ENCODE data around the gene RAB6B. TPM values are rescaled to one million over a fixed set of nuclear protein-coding genes. Genes with fewer than 3 reads are reported as not detected.
A peak's percentile ranks its signal among the peaks of the same experiment; 100 is the strongest.

RAB6B gene
- total RNA-seq, 2 donors from 2014 or later, result 2.6 to 7.2 TPM

- H3K27ac Mint-ChIP-seq, result no peak overlapping the region
- H3K9me3 Mint-ChIP-seq, result no peaks in the 10 kb centered on the region
- H3K36me3 Mint-ChIP-seq (ENCODE audit: insufficient read depth in 2 of 2), result no peaks in the 10 kb centered on the region
- ATAC-seq (replicated peaks in 1 of 2) (no peak), DNase-seq (no peak)
- no peak overlapping the region for H3K4me3 Mint-ChIP-seq
- no peaks in the 10 kb centered on the region for H3K4me1 Mint-ChIP-seq (ENCODE audit: low read depth)
- peaks cover 10% of the 10 kb centered on the region for H3K27me3 Mint-ChIP-seq (ENCODE audit: low read depth)
Measured at GRCh38 chr3:133935843-133936769, 40.4 kb upstream of the RAB6B start.

- no peak for ATAC-seq (replicated peaks in 1 of 2)
- no peaks in the 10 kb centered on the region for H3K4me1 Mint-ChIP-seq (ENCODE audit: low read depth)
- H3K27me3 Mint-ChIP-seq (ENCODE audit: low read depth), result peaks cover 5% of the 10 kb centered on the region
- no peaks in the 10 kb centered on the region for H3K9me3 Mint-ChIP-seq
- H3K27ac Mint-ChIP-seq, result no peak overlapping the region
- DNase-seq, result no peak
- H3K4me3 Mint-ChIP-seq, result no peak overlapping the region
- H3K36me3 Mint-ChIP-seq (ENCODE audit: insufficient read depth in 2 of 2), result no peaks in the 10 kb centered on the region
Measured at GRCh38 chr3:133934996-133935842, 39.5 kb upstream of the RAB6B start.

- ATAC-seq (replicated peaks in 1 of 2) (no peak), DNase-seq (no peak)
- Mint-ChIP-seq H3K27ac (no peak overlapping the region), H3K4me3 (no peak overlapping the region), H3K4me1 (ENCODE audit: low read depth) (no peaks in the 10 kb centered on the region), H3K36me3 (ENCODE audit: insufficient read depth in 2 of 2) (no peaks in the 10 kb centered on the region), H3K9me3 (no peaks in the 10 kb centered on the region), H3K27me3 (ENCODE audit: low read depth) (peaks cover 7% of the 10 kb centered on the region)
Measured at GRCh38 chr3:133934073-133934970, 38.6 kb upstream of the RAB6B start.

DNA sequence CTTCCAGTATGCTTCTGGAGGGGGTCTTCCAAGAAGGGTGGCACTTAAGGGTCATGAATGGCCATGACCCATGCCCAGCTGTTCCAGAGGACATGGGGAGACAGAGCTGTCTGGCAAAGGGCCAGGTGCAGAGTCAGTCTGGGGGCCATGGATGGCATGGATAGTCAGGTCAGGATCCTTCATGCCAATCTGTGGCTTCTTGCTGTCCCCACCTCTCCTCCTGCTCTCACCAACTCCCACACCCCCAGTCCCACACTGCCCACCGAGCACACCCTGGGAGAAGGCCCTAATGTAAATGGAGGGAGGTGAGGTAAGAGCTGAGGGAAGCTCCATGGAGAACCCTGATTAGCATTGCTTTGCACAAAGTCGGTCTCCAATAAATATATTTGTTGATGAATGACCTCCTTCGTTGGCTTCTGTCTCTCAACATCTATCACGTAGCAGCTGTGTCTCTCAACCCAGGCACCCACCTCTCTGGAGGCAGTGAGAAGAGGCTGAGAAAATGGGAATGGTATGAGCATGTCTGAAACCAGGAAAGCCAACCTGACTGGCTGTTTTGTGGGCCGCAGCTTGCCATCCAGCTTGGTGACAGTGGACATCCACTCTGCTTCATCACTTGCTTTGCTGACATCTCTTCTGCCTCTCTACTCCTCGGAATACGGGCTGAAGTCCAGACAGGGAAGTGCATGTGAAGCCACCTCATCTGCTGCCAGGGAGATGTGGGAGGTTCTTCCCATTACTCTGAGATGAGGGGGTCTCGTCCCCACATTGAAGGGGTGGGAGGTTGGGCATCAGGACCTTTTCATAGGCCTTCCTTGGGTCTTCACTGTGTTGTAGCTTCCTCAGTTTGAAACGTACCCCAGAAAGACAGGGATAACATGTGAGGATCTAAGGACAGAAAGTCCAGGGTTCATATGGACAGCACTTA lies 37.7 kb upstream of the RAB6B start:
- Mint-ChIP-seq H3K36me3 (ENCODE audit: insufficient read depth in 2 of 2) (no peaks in the 10 kb centered on the region), H3K9me3 (no peaks in the 10 kb centered on the region), H3K4me1 (ENCODE audit: low read depth) (no peaks in the 10 kb centered on the region), H3K27ac (no peak overlapping the region), H3K27me3 (ENCODE audit: low read depth) (peaks cover 12% of the 10 kb centered on the region), H3K4me3 (no peak overlapping the region)
- DNase-seq, result no peak
- ATAC-seq (replicated peaks in 1 of 2), result no peak

GRCh38 chr3:133932009-133932408 lies 36.3 kb upstream of the RAB6B start:
- peaks cover 7% of the 10 kb centered on the region for H3K4me1 Mint-ChIP-seq (ENCODE audit: low read depth)
- no peaks in the 10 kb centered on the region for H3K9me3 Mint-ChIP-seq
- H3K27ac Mint-ChIP-seq, result no peak overlapping the region
- H3K4me3 Mint-ChIP-seq, result no peak overlapping the region
- no peaks in the 10 kb centered on the region for H3K36me3 Mint-ChIP-seq (ENCODE audit: insufficient read depth in 2 of 2)
- H3K27me3 Mint-ChIP-seq (ENCODE audit: low read depth), result peaks cover 8% of the 10 kb centered on the region
- ATAC-seq (replicated peaks in 1 of 2) (no peak), DNase-seq (no peak)

- Mint-ChIP-seq H3K27ac (no peak overlapping the region), H3K4me3 (no peak overlapping the region), H3K9me3 (no peaks in the 10 kb centered on the region), H3K4me1 (ENCODE audit: low read depth) (peaks cover 7% of the 10 kb centered on the region), H3K36me3 (ENCODE audit: insufficient read depth in 2 of 2) (no peaks in the 10 kb centered on the region), H3K27me3 (ENCODE audit: low read depth) (peaks cover 8% of the 10 kb centered on the region)
- DNase-seq (no peak), ATAC-seq (replicated peaks in 1 of 2) (no peak)
Measured at GRCh38 chr3:133931084-133931483, 35.4 kb upstream of the RAB6B start.

DNA sequence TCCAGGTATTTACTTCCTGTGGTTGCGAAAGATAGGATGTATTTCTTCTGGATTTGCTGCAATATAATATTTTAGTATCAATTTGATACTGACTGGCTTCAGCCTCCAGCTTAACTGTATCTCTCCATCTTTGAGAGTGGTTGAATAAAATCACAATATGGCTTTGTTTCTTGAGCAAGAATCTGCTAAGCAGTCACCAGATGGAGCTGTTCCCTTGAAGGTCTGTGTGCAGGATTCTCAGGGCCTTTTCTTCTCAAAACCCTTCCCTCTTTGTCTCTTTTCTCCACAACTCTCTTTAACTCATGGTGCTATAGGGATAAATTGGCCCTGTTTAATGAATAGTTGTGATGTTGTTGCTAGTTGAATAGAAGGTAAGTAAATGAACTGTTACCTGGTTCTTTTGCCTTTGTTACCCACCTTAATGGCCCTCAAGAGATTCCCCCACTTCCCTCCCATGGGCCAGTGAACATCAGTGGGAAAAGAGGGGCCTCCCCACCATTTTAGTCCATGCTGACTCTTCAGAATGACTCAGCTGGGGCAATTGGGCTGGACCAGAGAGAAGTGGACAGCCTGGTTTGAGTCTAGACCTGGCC lies 34.8 kb upstream of the RAB6B start:
- Mint-ChIP-seq H3K36me3 (ENCODE audit: insufficient read depth in 2 of 2) (no peaks in the 10 kb centered on the region), H3K4me1 (ENCODE audit: low read depth) (peaks cover 7% of the 10 kb centered on the region), H3K9me3 (no peaks in the 10 kb centered on the region), H3K27me3 (ENCODE audit: low read depth) (peaks cover 8% of the 10 kb centered on the region), H3K27ac (no peak overlapping the region), H3K4me3 (no peak overlapping the region)
- DNase-seq (no peak), ATAC-seq (replicated peaks in 1 of 2) (no peak)

DNA sequence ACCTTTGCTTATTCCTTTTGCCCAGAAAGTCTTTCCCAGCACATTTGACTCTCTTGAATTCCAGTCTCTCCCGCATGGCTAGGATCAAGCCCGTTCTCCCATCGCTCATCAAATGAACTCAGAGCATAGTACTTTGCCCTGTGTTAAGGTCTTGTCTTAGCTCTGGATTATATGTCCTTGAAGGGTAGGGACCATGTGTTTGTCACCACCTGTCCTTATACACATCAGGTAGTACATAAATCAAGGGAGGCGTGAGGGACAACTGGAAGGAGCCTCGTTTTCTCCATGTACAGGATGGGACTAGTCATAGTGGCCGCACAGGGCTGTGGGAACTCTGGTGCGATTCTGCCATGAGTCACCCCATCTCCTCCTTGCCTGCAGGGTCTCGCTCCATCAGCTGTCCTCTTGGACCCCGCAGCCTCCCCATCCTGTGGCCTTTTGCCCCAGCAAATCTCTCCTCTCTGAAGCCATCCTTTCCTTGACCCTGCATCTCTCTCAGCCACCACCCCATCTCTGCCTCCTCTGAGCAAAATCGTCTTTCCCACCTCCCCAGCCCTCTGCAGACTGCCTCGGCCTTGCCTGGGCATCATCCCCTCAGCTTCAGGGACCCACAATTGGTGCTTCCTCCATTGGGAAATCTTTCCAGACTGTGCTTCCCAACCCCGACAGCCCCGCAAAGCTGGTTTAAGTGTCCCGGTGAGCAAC lies 33.4 kb upstream of the RAB6B start:
- peaks cover 8% of the 10 kb centered on the region for H3K27me3 Mint-ChIP-seq (ENCODE audit: low read depth)
- H3K27ac Mint-ChIP-seq, result no peak overlapping the region
- H3K4me1 Mint-ChIP-seq (ENCODE audit: low read depth), result peaks cover 7% of the 10 kb centered on the region
- ATAC-seq (replicated peaks in 1 of 2) (no peak), DNase-seq (no peak)
- no peaks in the 10 kb centered on the region for H3K36me3 Mint-ChIP-seq (ENCODE audit: insufficient read depth in 2 of 2)
- H3K9me3 Mint-ChIP-seq, result no peaks in the 10 kb centered on the region
- no peak overlapping the region for H3K4me3 Mint-ChIP-seq

DNA sequence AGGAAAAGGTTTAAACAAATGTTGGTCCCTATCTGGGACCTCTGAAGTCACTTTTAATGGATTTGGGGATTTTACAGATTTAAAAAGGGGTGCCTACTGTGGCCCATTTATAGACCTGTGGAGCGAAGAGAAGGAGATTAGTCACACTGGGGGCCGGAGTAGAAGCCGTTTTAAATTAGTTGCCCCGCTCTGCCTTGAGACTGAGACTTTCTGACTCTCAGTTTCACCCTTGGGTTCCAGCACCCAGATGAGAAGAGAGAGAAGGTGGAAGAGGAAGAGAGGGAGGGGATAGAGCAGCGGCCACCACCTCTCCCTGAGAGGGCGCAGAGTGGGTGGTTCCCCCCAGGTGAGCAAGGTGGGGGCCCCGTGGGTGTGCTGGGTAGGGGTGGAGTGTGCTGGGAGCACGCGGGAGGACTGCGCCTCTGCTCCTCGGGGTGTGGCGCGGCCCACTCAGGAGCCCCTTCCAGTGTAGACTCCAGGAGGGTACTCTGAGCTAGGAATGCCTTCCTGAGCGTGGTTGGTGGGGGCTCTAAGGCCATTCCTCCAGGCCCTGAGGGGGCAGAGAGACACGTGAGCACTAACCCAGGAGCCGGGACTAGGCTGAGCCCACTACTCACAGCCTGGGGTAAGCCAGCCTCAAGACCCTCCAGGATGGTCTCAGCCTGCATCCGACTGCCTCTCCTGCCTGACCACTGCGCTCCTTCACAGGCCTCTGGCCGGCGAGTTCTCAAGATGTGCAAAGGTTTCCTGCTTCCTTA lies 32.6 kb upstream of the RAB6B start:
- H3K27ac Mint-ChIP-seq, result no peak overlapping the region
- peak overlapping the region; percentile 65 to 71 for H3K4me3 Mint-ChIP-seq
- peaks cover 7% of the 10 kb centered on the region for H3K4me1 Mint-ChIP-seq (ENCODE audit: low read depth)
- H3K36me3 Mint-ChIP-seq (ENCODE audit: insufficient read depth in 2 of 2), result no peaks in the 10 kb centered on the region
- DNase-seq (no peak), ATAC-seq (replicated peaks in 1 of 2) (no peak)
- H3K27me3 Mint-ChIP-seq (ENCODE audit: low read depth), result peaks cover 8% of the 10 kb centered on the region
- H3K9me3 Mint-ChIP-seq, result no peaks in the 10 kb centered on the region

- H3K27me3 Mint-ChIP-seq (ENCODE audit: low read depth), result peaks cover 8% of the 10 kb centered on the region
- no peaks in the 10 kb centered on the region for H3K9me3 Mint-ChIP-seq
- H3K36me3 Mint-ChIP-seq (ENCODE audit: insufficient read depth in 2 of 2), result no peaks in the 10 kb centered on the region
- peak overlapping the region; percentile 65 to 71 for H3K4me3 Mint-ChIP-seq
- ATAC-seq (replicated peaks in 1 of 2), result peak; percentile 87 to 90
- peak; percentile 83 to 85 for DNase-seq
- H3K27ac Mint-ChIP-seq, result no peak overlapping the region
- peaks cover 7% of the 10 kb centered on the region for H3K4me1 Mint-ChIP-seq (ENCODE audit: low read depth)
Measured at GRCh38 chr3:133927540-133928066, 31.9 kb upstream of the RAB6B start.

Measured in activated T-cell treated with anti-CD3 and anti-CD28 coated beads, Interleukin-2, amount 50 U/mL, for 72 hours (primary cell).